Measurements from ENCODE around the gene TXNRD2.

Gene TXNRD2

GRCh38 chr22:19898145-19898544, 43.5 kb downstream of the TXNRD2 start:
- no peak overlapping the region for H3K4me3 ChIP-seq (ENCODE audit: control insufficient read depth, low read depth, low read length)
- DNase-seq (ENCODE audit: low read depth) = no peak
- no peak for TF ChIP-seq CTCF (conservative IDR thresholded peaks at IDR 0.05; ENCODE audit: control insufficient read depth, insufficient read depth, low read depth, low read length)

- no peak overlapping the region for H3K4me3 ChIP-seq (ENCODE audit: control insufficient read depth, low read depth, low read length)
- TF ChIP-seq CTCF (conservative IDR thresholded peaks at IDR 0.05; ENCODE audit: control insufficient read depth, insufficient read depth, low read depth, low read length) = no peak
- DNase-seq (ENCODE audit: low read depth) = no peak
These were observed 43.9 kb downstream of the TXNRD2 start for GRCh38 chr22:19897726-19898125.

GRCh38 chr22:19896665-19897355, 44.8 kb downstream of the TXNRD2 start:
- no peak for TF ChIP-seq CTCF (conservative IDR thresholded peaks at IDR 0.05; ENCODE audit: control insufficient read depth, insufficient read depth, low read depth, low read length)
- DNase-seq (ENCODE audit: low read depth) = no peak
- no peak overlapping the region for H3K4me3 ChIP-seq (ENCODE audit: control insufficient read depth, low read depth, low read length)

GRCh38 chr22:19895160-19895849, 46.3 kb downstream of the TXNRD2 start:
- TF ChIP-seq CTCF (conservative IDR thresholded peaks at IDR 0.05; ENCODE audit: control insufficient read depth, insufficient read depth, low read depth, low read length) = no peak
- DNase-seq (ENCODE audit: low read depth) = no peak
- H3K4me3 ChIP-seq (ENCODE audit: control insufficient read depth, low read depth, low read length) = no peak overlapping the region

- no peak for DNase-seq (ENCODE audit: low read depth)
- TF ChIP-seq CTCF (conservative IDR thresholded peaks at IDR 0.05; ENCODE audit: control insufficient read depth, insufficient read depth, low read depth, low read length) = no peak
- no peak overlapping the region for H3K4me3 ChIP-seq (ENCODE audit: control insufficient read depth, low read depth, low read length)
These were observed 48.3 kb downstream of the TXNRD2 start for GRCh38 chr22:19893363-19893762.

- H3K4me3 ChIP-seq (ENCODE audit: control insufficient read depth, low read depth, low read length) = no peak overlapping the region
- DNase-seq (ENCODE audit: low read depth) = peak; percentile 14
- no peak for TF ChIP-seq CTCF (conservative IDR thresholded peaks at IDR 0.05; ENCODE audit: control insufficient read depth, insufficient read depth, low read depth, low read length)
These were observed 48.7 kb downstream of the TXNRD2 start for GRCh38 chr22:19892925-19893324.
